Erythroblast (primary cell): ENCODE results near the gene UPP2.

Experiments used
- DNase-seq, 2 experiments: peaks; one replicate each; lab custom pipeline; 2025; lab: John Stamatoyannopoulos, UW
- GATA1 ChIP-seq: IDR thresholded peaks from 2 replicates; pipeline ENCODE4 v1.6.1; 2011; ENCODE audit warnings: low read depth, mild to moderate bottlenecking, control low read depth, low read length, moderate library complexity
- POLR2A ChIP-seq: IDR thresholded peaks from 2 replicates; pipeline ENCODE4 v1.6.1; 2011; ENCODE audit warnings: mild to moderate bottlenecking, low read length

UPP2 gene

GRCh38 chr2:158181171-158181570, 79.5 kb downstream of the UPP2 start:
- TF ChIP-seq GATA1, result no peak
- no peak for TF ChIP-seq POLR2A
- no peak for DNase-seq

- no peak for DNase-seq
- TF ChIP-seq GATA1, result no peak
- no peak for TF ChIP-seq POLR2A
Observed at GRCh38 chr2:158182676-158183295, 81.1 kb downstream of the UPP2 start.

GRCh38 chr2:158184001-158184400, 82.3 kb downstream of the UPP2 start:
- TF ChIP-seq POLR2A (no peak), GATA1 (no peak)
- DNase-seq, result no peak

GRCh38 chr2:158184556-158185343, 83.1 kb downstream of the UPP2 start:
- TF ChIP-seq GATA1 (no peak), POLR2A (no peak)

More at GRCh38 chr2:158184556-158185343, 83.1 kb downstream of the UPP2 start:
- no peak for DNase-seq
